ENCODE data around the gene PTDSS2.

The PTDSS2 gene

GRCh38 chr11:531919-532526, 81.9 kb downstream of the PTDSS2 start:
- no peak for DNase-seq (ENCODE audit: low read depth)

GRCh38 chr11:532527-532985, 82.5 kb downstream of the PTDSS2 start:
- DNase-seq (ENCODE audit: low read depth), result no peak

GRCh38 chr11:532986-533585, 83.0 kb downstream of the PTDSS2 start:
- DNase-seq (ENCODE audit: low read depth), result no peak

- DNase-seq (ENCODE audit: low read depth), result no peak
Observed at GRCh38 chr11:533586-534395, 83.7 kb downstream of the PTDSS2 start.

- no peak for DNase-seq (ENCODE audit: low read depth)
Observed at GRCh38 chr11:534396-535209, 84.5 kb downstream of the PTDSS2 start.

GRCh38 chr11:535210-535518, 85.1 kb downstream of the PTDSS2 start:
- no peak for DNase-seq (ENCODE audit: low read depth)

- peak; percentile 88 for DNase-seq (ENCODE audit: low read depth)
Observed at GRCh38 chr11:535519-536454, 85.7 kb downstream of the PTDSS2 start, which contains the start of gene HRAS. TSS of gene HRAS (minus strand) at chr11:535576.

GRCh38 chr11:536841-537621, 87.0 kb downstream of the PTDSS2 start, which contains the start of gene LRRC56:
TSS of gene LRRC56 (plus strand) at chr11:537527. CDS start at chr11:540685, 3,158 bp downstream.
- peak; percentile 54 for DNase-seq (ENCODE audit: low read depth)

GRCh38 chr11:537622-538430, 87.7 kb downstream of the PTDSS2 start:
- no peak for DNase-seq (ENCODE audit: low read depth)

GRCh38 chr11:538431-539051, 88.5 kb downstream of the PTDSS2 start:
- DNase-seq (ENCODE audit: low read depth), result no peak

GRCh38 chr11:539971-540481, 89.9 kb downstream of the PTDSS2 start:
- no peak for DNase-seq (ENCODE audit: low read depth)
